GM21423 (cell line): ENCODE measurements around the gene MEIS1.
"Not testable (repeated sequence)": the region's sequence is repeated elsewhere in the genome, so short reads cannot be mapped to it uniquely, and the experiment has no call there.

Experiments
- ATAC-seq: cut with Tn5 transposase; IDR thresholded peaks from one replicate; pipeline ENCODE4 v1.9.1; 2021; ENCODE audit warnings: mild to moderate bottlenecking, moderate library complexity; ENCODE audit not compliant: unreplicated experiment

The MEIS1 gene

DNA sequence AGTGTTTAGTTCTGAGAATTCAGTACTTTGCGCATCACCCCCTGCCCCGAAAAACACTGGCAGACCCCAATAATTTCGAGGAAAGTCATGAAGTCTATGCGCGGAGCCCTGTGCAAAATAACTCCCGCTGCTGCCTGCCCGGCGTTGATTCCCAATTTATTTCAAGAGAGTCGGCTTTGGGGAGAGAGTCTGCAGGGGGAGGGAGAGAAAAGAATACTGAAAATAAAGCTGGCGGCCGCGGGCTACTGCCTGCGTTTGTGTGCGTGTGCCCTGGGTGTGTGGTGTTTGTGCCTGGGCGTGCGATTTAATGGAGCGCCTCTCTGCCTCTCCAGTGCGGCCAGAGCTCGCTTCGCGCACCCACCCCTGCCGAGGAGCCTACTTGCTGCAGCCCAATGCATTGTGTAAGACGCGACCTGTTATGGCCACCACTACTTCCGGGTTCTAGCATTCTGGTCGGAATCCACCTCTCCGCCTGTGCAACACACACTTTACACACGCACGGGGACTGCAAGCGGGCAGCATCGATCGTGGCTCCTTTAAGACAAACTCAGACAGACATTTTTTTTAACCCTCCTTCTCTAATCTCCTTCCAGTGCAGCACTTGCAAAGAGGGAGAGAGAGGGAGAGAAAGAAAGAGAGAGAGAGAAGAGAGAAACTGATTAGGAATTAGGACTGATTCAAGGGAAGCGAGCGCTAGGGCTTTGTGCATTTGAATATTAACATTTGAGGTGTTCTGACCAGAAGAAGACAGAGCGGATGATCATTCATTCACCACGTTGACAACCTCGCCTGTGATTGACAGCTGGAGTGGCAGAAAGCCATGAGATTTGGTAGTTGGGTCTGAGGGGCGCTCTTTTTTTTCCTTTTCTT lies at the start of gene MEIS1:
Gene MEIS1 (plus strand): TSS at position 447 of the 870 bp plus-strand sequence. CDS start 732 bp downstream, outside the sequence.
- peak; percentile 75 for ATAC-seq

DNA sequence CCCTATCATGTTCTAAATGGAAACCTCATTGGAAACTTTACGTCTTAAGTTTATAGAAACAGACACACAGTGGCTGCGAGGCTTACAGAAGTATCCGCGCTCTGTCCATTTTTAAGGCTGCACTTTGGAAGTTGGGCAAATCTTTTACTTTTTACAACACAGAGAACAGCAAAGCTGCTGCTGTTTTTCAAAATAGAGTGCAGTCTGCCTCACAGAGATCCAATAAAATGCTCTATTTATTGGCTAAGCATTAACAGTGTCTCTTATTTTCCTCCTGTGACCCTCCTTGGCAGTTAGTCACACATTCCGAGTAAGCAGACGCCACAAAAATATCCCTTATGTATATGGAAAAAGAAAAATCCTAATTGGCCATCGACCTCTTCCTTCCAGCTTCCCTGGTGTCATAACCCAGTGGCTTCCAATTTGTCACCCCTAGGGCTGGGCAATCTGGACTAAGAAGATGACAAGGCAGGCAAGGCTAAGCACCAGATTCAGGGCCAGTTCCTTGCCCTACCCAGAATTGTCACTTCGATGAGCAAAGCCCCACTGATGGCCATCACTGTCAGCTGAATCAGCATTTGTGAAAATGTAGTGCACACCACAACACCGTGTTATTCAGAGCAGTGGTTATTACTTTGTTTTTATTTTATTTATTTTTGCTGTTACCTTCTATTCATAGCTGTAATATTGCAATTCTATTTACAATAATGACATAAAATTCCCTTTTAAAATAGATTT lies 47.7 kb upstream of the MEIS1 start:
- no peak for ATAC-seq

DNA sequence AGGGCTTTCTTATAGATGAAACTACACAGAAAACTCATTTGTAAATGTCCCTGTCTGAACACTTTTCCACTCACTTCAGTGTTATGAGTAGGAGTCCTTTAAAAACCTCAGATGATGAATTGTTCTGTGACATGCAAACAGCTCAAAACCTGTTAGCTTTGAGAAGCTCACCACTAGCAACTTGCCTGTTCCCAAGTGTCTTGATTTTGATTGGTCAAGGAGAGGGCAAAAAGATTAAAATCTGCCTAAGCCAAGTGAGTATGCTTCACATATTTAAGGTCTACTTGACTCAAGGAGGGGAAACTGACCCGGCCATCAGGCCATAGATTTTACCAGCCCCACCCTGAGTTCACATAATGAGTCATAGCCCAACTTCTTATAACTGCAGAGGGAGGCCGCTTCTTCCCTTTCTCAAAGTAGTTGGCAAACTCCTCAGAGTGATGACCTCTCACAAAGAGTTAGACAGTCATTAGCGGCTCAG lies 45.2 kb upstream of the MEIS1 start:
- ATAC-seq, result no peak

DNA sequence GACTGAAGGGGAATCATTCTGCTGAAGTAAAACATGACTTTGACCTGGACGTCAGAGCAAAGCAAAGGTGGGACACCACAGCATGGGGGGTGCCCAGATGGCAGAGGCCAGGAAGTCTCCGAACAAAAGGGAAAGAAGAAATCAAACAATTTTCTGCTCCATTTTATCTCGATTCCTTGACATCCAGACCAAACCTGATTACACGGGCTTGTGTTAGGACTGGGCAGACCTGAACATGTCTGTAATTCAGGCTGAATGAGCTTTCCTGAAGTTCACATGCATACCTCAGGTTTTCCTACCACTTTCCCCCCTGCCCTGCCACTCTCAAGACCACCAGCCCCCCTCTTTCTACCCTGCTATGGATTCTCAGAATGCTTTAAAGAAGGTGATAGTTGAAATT lies 44.8 kb upstream of the MEIS1 start:
- ATAC-seq, result no peak

DNA sequence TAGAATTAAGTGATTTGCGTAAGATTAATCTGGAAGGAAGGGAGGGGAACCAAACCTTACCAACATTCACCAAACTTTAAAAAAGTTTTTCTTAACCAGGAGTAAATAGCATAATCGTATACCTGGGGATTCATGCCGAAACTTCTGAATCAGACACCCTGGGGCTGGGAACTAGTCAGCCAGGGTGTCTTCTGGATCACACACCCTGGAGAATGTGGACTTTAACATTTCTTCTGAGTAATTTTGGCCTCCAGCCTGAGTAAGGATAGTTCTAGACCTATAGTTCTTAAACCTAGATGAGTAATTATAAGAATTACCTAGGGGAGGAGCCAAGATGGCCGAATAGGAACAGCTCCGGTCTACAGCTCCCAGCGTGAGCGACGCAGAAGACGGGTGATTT lies 44.1 kb upstream of the MEIS1 start:
- ATAC-seq, result no peak

DNA sequence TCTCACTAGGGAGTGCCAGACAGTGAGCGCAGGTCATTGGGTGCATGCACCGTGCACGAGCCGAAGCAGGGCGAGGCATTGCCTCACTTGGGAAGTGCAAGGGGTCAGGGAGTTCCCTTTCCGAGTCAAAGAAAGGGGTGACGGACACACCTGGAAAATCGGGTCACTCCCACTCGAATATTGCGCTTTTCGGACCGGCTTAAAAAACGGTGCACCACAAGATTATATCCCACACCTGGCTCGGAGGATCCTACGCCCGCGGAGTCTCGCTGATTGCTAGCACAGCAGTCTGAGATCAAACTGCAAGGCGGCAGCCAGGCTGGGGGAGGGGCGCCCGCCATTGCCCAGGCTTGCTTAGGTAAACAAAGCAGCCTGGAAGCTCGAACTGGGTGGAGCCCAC lies 43.7 kb upstream of the MEIS1 start:
- ATAC-seq, result not testable (repeated sequence)

DNA sequence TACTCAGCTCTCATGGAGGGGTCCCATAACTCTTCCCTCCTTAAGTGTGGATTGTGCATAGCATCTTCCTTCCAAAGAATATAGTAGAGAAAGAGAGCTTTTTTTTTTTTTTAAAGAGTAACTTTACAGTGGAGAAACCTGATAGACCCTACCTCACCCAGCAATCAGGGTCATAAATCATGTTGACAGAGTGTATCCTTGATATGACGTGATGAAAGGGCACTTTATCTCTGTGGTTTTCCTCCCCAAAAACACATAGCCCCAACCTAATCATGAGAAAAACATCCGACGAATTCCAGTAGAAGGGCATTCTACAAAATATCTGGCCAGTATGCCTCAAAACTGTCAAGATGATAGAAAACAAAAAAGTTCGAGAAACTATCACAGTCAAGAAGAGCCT lies 29.5 kb upstream of the MEIS1 start:
- no peak for ATAC-seq

DNA sequence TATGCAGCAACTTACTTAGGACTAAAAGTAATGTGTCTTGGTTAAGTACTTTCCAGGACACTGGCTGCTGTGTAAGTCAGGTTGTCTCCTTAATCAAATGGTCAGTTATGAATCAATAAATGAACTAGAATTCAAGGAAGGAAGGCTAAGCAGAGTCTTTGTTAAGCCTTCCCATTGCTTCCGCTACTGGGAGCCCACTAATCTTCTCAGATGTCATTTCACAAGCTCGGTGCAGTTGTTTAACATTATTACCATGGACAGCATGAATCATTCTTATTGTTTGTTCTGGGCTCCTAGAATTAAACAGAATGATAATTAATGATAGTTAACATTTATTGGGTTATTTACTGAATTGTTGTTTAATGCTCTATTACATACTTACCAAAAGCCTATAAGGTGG lies 26.0 kb upstream of the MEIS1 start:
- ATAC-seq, result no peak

DNA sequence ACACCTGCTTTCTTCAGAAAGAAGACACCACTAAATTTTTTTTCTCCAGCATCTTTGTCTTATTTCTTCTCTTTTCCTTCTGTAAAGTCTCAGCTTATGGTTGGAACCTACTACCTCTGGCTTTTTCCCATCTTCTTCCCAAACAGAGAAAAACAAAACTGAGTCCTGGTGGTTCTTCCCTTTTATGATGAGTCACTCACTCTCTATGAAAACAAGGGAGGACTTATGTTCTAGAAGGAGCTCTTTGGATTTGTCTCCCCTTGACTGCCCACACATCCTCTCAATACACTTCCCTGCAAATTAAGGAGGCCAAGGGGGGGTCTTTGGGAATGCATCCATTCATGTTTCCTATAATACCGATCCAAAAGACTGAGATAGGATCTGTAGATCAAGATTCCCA lies 22.1 kb upstream of the MEIS1 start:
- no peak for ATAC-seq

DNA sequence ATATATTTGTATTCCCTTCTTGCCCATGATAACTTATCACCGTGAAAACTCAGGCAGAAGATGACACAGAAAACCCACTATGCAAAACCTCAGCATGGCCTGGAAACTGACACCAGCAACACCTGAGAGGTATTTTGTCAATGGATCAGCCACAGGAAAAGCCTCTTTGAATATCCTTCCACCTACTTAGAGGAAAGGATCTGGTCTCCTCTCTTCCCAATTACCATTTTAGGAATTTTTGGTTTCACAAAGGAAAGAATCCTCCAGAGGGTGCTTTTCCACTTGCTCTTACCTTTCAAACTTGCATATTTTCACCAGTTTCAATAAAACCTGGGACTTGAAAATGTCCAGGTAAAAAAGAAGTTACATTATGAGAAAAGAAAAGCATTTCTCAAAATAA lies 20.0 kb upstream of the MEIS1 start:
- ATAC-seq, result no peak

DNA sequence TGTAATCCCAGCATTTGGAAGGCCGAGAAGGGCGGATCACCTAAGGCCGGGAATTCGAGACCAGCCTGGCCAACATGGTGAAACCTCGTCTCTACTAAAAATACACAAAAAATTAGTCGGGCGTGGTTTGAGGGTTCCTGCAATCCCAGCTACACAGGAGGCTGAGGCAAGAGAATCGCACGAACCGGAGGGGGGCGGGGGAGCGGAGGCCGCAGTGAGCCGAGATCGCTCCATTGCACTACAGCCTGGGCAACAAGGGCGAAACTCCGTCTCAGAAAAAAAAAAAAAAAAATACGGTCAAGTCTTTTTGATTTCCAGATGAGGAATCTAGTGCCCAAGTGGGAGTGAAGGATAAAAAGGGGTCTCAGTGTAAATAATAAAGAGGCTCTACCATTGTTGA lies 16.5 kb upstream of the MEIS1 start:
- ATAC-seq, result no peak

DNA sequence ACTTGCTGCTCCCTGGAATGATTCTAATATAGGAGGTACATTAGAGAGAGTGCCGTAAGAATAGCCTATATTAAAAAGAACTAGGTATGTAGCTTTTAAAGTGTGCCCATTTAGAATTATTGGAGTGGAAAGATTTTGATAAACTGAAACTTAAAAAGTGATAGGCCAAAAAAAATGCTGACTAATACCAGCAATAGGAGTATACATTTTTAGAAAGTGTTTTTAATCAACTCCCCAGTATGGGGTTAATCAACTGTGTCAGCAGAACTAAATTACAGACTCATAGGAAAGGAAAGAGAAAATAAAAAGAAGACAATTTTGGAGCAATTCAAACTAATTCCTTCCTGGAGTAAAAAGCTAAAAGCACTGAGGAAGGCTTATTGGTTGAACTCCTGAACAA lies 13.3 kb upstream of the MEIS1 start:
- no peak for ATAC-seq

DNA sequence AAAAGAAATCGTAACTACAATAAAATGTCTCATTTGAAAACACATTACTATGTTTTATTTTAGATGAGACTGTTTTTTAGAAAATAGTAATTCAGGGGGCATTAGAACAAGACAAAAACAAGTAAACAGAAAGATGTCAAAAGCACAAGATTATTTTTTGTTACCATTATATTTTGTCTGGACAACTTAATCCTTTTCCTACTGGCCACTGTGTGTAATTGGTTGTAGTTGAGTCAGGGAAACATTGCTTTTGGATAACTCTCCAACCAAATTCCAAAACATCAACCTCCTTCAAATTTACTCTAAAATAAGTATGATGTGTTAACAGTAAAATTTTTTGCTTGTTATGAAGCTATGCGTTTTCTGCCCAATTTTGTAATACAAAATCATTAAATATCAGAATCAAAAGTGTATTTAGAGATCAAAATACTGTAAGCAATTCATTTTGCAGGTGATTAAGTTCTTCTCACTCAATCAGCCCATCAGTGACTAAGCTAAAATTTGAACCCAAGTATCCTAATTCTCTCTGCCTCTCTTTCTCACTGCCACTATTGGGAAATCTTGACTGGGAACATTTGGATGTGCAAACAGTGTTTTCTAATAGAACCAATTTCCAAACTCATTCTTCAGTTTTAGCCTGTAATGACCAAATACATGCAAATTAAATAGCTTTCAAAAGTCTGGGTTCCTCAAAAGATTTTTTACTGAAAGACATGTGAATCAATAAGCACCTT lies 11.4 kb upstream of the MEIS1 start:
- no peak for ATAC-seq

DNA sequence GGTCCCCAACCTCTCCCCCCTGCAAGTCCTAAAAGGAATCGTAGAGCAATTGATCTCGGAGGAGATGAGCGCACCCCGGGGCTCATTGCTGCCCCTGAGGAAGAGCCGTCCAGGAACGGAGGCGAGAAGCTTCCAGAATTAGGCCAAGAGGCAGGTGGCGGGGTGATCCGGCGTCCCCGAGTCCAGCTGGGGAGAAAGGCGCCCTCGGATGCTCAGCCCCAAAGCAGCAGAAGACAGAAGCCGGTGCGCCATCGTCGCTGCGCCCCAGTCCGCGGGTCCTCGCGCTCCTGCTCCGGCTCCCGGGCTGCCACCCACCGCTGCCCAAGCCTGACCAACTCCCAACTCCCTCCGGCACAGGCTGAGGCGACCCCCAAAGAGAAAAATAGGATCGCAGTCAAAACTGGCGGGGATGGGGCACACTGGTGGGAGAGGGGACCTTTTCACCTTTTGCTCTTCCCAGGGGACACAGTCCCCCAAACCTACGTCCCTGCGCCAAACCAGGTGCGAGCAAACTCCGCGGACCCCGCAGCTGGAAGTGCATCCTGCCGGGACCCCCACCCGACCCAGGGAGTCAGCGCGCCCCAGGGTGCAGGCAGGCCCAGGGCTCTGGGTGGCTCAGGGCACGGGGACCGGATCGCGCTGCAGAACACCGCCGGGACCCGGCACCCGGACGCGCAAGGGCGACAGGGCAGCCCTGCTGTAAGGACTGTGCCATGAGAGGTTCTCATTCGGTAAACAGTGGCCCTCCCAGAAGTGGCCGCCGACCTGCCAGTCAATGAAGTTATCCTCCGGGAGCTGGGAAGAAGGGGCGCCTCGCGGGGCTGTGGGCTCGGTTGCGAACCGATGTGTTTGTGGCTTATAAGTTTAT lies 8.4 kb upstream of the MEIS1 start:
- ATAC-seq, result no peak

DNA sequence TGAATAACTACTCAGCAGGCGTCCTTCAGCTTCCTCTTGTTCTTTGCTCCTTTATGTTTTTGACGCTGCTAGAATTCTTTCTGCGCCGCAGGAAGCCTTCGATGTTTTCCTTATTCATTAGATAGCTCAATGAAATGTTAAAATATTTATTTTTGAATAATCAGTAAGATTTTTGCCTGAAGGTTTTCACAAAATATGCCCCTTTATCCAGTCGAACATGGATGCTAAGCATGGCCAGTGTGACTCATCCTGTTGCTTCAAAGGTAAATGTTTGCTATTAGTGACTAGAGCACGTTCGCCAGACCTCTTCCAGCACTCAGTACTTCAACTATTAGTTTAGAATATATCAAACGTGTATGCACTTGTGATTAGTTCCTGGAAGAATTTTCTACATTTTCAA lies 7.6 kb upstream of the MEIS1 start:
- ATAC-seq, result no peak

DNA sequence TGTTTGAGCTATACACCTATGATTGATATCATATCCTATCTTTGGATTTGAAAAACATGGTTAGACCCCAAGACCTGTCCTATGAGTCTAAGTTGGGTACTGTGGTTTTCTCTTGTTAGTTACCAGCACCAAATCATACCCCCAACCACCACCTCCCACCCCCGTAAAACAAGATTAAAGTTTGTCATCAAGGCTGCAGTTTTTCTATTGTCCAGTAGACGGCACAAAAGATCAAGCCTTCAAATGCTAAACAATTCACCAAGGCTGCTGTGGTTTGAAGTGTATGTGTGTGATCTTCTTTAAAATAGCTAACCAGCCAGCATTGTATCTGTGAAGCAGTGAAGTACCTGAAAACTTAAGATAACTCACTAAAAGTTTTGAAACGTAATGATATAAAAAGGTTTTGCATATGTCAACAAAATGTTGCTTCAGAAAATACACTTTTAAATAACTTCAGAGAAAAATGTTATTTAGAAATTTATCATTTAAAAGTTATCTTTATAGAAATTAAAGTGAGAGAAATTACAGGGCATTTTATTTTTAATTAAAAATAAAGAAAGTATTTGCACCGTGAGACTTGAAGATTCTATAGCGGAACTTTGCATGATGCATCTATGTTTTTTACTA lies 5.8 kb upstream of the MEIS1 start:
- no peak for ATAC-seq

DNA sequence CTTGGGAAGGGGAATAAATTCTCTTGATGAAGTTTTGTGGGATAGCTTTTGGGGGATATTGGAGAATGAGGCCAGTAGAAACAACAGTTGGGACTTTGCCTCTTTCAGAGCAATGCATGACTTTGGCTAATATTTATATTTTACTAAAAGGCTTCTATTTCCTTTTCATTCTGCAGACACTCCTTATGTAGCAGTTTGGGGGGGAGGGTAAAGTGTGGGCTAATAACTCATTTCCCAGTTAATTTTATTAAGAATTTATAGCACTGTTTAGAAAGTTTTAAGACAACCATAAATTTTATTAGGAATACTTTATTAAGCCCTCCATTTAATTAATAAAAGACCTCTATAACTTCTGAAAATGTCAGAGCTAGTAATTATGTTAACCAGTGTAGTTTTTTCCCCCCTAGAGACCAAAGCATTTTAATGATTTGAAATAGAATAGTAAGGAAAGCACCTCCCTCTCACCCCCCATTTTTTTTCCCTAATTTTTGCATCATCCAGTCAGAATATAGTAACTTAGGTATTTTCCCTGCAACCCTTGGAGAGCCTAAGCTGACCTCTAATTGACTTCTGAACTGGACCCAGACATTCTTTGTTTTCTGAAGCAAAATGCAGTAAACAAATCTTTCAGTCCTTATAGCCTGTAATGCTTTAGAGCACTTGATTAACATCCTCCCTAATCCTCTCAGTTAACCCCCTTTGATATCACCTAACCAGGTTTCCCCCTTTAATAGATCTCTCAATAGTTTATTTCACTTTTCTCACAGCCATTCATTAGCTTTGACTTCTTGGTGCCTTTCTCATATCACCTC lies 5.0 kb upstream of the MEIS1 start:
- no peak for ATAC-seq

DNA sequence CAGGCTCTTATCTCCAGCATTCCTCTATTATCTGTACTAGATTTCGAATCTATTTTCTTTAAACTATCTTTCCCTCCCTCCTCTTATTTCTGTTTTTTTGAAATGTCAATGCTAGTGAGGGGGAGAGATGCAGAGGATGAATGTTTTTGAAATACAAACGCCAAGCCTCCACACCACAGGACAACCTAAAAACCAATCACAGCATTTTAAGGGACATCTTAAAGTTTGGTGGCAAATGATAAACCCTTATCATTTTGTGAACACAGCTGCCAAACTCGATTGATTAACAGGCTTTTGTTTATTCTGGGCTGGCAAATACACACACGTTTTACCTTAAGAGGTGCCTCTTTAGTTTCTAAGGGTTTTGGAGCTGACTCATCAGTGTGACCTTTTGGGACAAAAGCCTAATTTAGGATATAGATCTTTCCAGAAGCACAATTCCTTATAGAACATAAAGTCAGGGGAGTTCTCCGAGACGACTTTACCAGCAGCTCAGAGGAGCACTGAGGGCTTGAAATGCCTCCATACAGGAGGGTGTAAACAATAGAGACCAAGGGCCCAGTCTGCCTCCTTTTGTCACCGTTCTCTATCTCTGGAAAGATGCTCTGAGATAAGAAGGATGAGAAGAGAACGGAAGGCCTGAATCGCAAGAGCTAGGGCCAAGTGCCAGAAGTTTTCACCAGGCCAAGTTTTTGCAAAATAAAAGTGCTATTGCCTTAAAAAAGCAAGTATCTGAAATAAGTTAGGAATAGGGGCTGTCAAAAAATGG lies 4.2 kb upstream of the MEIS1 start:
- no peak for ATAC-seq

DNA sequence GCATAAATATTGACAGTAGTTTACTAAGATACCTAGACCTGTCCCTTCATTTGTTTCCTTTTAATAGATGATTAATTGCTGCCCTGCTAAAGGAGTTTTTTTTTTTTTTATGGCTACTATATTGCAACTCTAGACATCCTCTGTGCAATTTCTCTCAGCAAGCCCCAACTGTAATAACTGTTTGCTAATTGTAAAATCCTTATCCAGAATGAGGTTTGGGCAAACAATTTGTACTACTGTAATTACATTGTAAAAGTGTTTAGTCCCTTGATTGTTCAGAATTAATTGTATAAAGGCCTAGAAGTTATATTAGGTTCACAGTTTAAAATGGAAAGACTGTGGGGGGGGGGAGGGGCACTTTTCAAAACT lies 3.7 kb upstream of the MEIS1 start:
- no peak for ATAC-seq
